ENCODE measurements around the gene KIF19.

The KIF19 gene

DNA sequence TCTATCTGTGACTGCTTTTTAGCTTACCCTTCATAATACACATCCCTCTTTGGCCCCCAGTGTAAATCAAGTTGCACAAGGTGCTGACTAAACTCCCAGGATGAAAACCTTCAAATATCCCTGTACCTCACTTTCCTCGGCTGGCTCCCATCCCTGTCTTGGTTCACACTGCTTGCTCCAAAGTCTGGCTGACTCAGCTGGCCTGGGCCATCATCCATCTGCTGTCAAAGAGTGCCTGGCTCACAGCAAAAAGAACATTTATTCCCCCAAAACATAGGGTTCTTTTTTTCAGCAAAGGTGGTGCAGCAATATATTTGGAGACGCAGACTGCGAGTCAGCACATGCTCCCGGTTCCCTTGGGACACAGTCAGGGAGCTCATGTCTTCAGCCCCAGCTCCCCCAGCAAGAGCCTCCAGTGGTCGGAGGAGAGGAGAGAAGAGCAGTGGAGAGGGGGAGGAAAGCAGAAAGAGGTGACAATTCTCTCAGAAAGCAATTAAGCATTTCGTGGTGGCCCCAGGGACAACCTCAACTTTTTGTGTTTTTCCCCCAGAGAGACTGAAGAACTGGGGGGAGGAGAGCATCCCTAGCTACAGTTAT, 67.4 kb downstream of the KIF19 start:
- H2BK15ac ChIP-seq (ENCODE audit: low read length) = peak overlapping the region; percentile 15
- H4K8ac ChIP-seq (ENCODE audit: low read depth, low read length) = no peak overlapping the region
- no peak overlapping the region for H3K18ac ChIP-seq (ENCODE audit: low read length)
- no peak overlapping the region for H4K91ac ChIP-seq (ENCODE audit: low read depth, low read length, poor library complexity)
- H2BK120ac ChIP-seq (ENCODE audit: low read depth, low read length) = no peak overlapping the region
- H2AK5ac ChIP-seq (ENCODE audit: low read depth, low read length) = peak overlapping the region; percentile 81
- no peak for DNase-seq (ENCODE audit: low spot score)
- no peaks in the 10 kb centered on the region for H3K4me1 ChIP-seq (ENCODE audit: control insufficient read depth in 2 of 2, insufficient read depth in 1 of 2, low read depth in 1 of 2, low read length in 2 of 2)
- H3K4me3 ChIP-seq (ENCODE audit: low read length in 2 of 2) = no peak overlapping the region
- no peak overlapping the region for H3K4me2 ChIP-seq (ENCODE audit: insufficient read depth, low read length, poor library complexity, severe bottlenecking)
- no peak overlapping the region for H2AFZ ChIP-seq (ENCODE audit: low read length)
- H3K23ac ChIP-seq (ENCODE audit: low read depth, low read length, poor library complexity) = no peak overlapping the region
- H3K36me3 ChIP-seq (replicated peaks in 1 of 2; ENCODE audit: control insufficient read depth in 2 of 2, insufficient read depth in 2 of 2, low read length in 2 of 2) = no peaks in the 10 kb centered on the region
- no CpG with 5 or more reads among the region's 6 CpGs for WGBS, 2 donors (ENCODE audit: extremely low coverage in 2 of 2, insufficient read length in 2 of 2, insufficient replicate concordance in 1 of 2)
- peaks cover 0 to 5% (median 0%) of the 10 kb centered on the region in 3 experiments for H3K27me3 ChIP-seq (ENCODE audit: control insufficient read depth in 3 of 3, insufficient read depth in 3 of 3, low read depth in 1 of 3, low read length in 3 of 3)
- H3K9me3 ChIP-seq (replicated peaks in 1 of 2; ENCODE audit: control insufficient read depth in 2 of 2, insufficient read depth in 1 of 2, low read depth in 1 of 2, low read length in 2 of 2) = peaks cover 0 to 2% of the 10 kb centered on the region in 2 donors
- no peak overlapping the region for H2BK5ac ChIP-seq (ENCODE audit: low read length)
- no peak overlapping the region for H3K9ac ChIP-seq (ENCODE audit: low read depth, low read length, poor library complexity)
- no peaks in the 10 kb centered on the region for H3K79me1 ChIP-seq (ENCODE audit: low read depth, low read length)
- H3K4ac ChIP-seq (ENCODE audit: low read length) = no peak overlapping the region
- no peak overlapping the region for H2BK12ac ChIP-seq (ENCODE audit: low read length)
- no peak overlapping the region for H3K14ac ChIP-seq (ENCODE audit: low read length)
- H3K27ac ChIP-seq (replicated peaks; ENCODE audit: low read length) = no peak overlapping the region

DNA sequence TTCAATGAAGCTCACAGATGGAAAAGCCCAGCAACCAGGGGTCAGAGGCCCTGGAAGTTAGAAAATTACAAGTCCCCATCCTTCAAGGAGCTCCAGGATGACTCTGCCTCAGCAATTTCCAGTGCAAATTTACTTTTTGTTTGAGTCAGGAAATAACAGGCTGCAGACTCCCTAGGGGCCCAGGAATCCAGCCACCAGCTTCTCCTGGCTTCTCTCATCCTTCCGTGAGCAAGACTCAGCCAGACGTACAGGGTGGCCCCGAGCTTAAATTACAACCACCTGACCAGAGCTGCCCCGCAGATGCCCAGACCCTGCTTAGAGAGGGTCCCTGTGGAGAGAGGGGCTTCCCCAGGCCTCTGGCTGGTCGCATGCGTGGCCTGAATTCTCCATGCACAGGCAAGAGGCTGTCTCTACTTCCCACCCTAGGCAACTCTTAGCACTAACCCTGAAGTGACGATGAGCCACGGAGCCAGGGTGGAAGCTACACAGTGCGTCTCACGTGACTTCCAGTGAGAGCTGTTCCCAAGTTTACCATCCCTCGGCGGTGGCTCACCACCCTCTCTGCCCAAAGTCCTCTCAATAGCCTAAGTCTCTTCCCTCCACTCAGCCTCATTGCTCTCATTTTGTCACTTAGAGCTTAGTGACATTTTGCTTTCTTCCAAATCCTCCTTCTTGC, 68.4 kb downstream of the KIF19 start:
- Histone ChIP-seq H2AFZ (ENCODE audit: low read length) (no peak overlapping the region), H2BK5ac (ENCODE audit: low read length) (no peak overlapping the region), H3K27me3 (ENCODE audit: control insufficient read depth in 3 of 3, insufficient read depth in 3 of 3, low read depth in 1 of 3, low read length in 3 of 3) (peaks cover 0 to 5% (median 0%) of the 10 kb centered on the region in 3 experiments), H2BK12ac (ENCODE audit: low read length) (no peak overlapping the region), H3K4ac (ENCODE audit: low read length) (no peak overlapping the region), H3K9ac (ENCODE audit: low read depth, low read length, poor library complexity) (no peak overlapping the region), H3K27ac (replicated peaks; ENCODE audit: low read length) (no peak overlapping the region), H3K4me3 (ENCODE audit: low read length in 2 of 2) (no peak overlapping the region), H3K4me2 (ENCODE audit: insufficient read depth, low read length, poor library complexity, severe bottlenecking) (no peak overlapping the region), H3K4me1 (ENCODE audit: control insufficient read depth in 2 of 2, insufficient read depth in 1 of 2, low read depth in 1 of 2, low read length in 2 of 2) (no peaks in the 10 kb centered on the region), H2BK15ac (ENCODE audit: low read length) (no peak overlapping the region), H3K79me1 (ENCODE audit: low read depth, low read length) (no peaks in the 10 kb centered on the region), H2AK5ac (ENCODE audit: low read depth, low read length) (peak overlapping the region; percentile 68), H4K8ac (ENCODE audit: low read depth, low read length) (no peak overlapping the region), H2BK120ac (ENCODE audit: low read depth, low read length) (no peak overlapping the region), H3K23ac (ENCODE audit: low read depth, low read length, poor library complexity) (no peak overlapping the region), H3K18ac (ENCODE audit: low read length) (no peak overlapping the region), H3K9me3 (replicated peaks in 1 of 2; ENCODE audit: control insufficient read depth in 2 of 2, insufficient read depth in 1 of 2, low read depth in 1 of 2, low read length in 2 of 2) (peaks cover 0 to 2% of the 10 kb centered on the region in 2 donors), H3K14ac (ENCODE audit: low read length) (no peak overlapping the region), H3K36me3 (replicated peaks in 1 of 2; ENCODE audit: control insufficient read depth in 2 of 2, insufficient read depth in 2 of 2, low read length in 2 of 2) (no peaks in the 10 kb centered on the region), H4K91ac (ENCODE audit: low read depth, low read length, poor library complexity) (no peak overlapping the region)
- WGBS, 2 donors (ENCODE audit: extremely low coverage in 2 of 2, insufficient read length in 2 of 2, insufficient replicate concordance in 1 of 2) = no CpG with 5 or more reads among the region's 12 CpGs
- DNase-seq (ENCODE audit: low spot score) = no peak

DNA sequence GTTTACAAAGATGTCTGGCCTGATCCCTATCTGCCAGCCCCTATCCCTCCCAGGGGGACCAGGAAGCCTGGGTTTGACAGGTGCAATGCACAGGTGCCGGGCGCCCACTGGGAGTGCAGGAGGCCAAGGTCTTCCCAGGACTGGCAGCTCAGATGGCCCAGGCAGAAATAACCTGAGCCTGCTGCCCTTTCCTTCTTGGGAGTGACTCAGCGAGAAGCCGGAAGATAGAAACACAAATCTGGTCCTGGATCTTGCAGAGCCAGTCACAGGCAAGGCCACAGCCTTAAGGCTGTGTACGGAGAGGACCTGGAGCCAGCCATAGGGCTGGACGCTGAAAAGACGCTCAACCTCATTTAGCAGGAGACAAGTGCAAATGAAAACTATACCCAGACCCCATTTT, 69.0 kb downstream of the KIF19 start:
- no peak overlapping the region for H2BK12ac ChIP-seq (ENCODE audit: low read length)
- H4K8ac ChIP-seq (ENCODE audit: low read depth, low read length) = no peak overlapping the region
- no peak overlapping the region for H3K23ac ChIP-seq (ENCODE audit: low read depth, low read length, poor library complexity)
- H2BK15ac ChIP-seq (ENCODE audit: low read length) = no peak overlapping the region
- H3K27me3 ChIP-seq (ENCODE audit: control insufficient read depth in 3 of 3, insufficient read depth in 3 of 3, low read depth in 1 of 3, low read length in 3 of 3) = peaks cover 0 to 5% (median 0%) of the 10 kb centered on the region in 3 experiments
- no peak overlapping the region for H3K9ac ChIP-seq (ENCODE audit: low read depth, low read length, poor library complexity)
- H3K14ac ChIP-seq (ENCODE audit: low read length) = no peak overlapping the region
- H3K27ac ChIP-seq (replicated peaks; ENCODE audit: low read length) = no peak overlapping the region
- no CpG with 5 or more reads among the region's 7 CpGs for WGBS, 2 donors (ENCODE audit: extremely low coverage in 2 of 2, insufficient read length in 2 of 2, insufficient replicate concordance in 1 of 2)
- H2AFZ ChIP-seq (ENCODE audit: low read length) = no peak overlapping the region
- no peak overlapping the region for H2BK120ac ChIP-seq (ENCODE audit: low read depth, low read length)
- H3K4me1 ChIP-seq (ENCODE audit: control insufficient read depth in 2 of 2, insufficient read depth in 1 of 2, low read depth in 1 of 2, low read length in 2 of 2) = no peaks in the 10 kb centered on the region
- no peak overlapping the region for H4K91ac ChIP-seq (ENCODE audit: low read depth, low read length, poor library complexity)
- H3K9me3 ChIP-seq (replicated peaks in 1 of 2; ENCODE audit: control insufficient read depth in 2 of 2, insufficient read depth in 1 of 2, low read depth in 1 of 2, low read length in 2 of 2) = peaks cover 0 to 2% of the 10 kb centered on the region in 2 donors
- H3K36me3 ChIP-seq (replicated peaks in 1 of 2; ENCODE audit: control insufficient read depth in 2 of 2, insufficient read depth in 2 of 2, low read length in 2 of 2) = no peaks in the 10 kb centered on the region
- no peak overlapping the region for H2AK5ac ChIP-seq (ENCODE audit: low read depth, low read length)
- H2BK5ac ChIP-seq (ENCODE audit: low read length) = no peak overlapping the region
- no peak overlapping the region for H3K18ac ChIP-seq (ENCODE audit: low read length)
- DNase-seq (ENCODE audit: low spot score) = no peak
- H3K4me3 ChIP-seq (ENCODE audit: low read length in 2 of 2) = no peak overlapping the region
- no peak overlapping the region for H3K4me2 ChIP-seq (ENCODE audit: insufficient read depth, low read length, poor library complexity, severe bottlenecking)
- no peaks in the 10 kb centered on the region for H3K79me1 ChIP-seq (ENCODE audit: low read depth, low read length)
- no peak overlapping the region for H3K4ac ChIP-seq (ENCODE audit: low read length)

DNA sequence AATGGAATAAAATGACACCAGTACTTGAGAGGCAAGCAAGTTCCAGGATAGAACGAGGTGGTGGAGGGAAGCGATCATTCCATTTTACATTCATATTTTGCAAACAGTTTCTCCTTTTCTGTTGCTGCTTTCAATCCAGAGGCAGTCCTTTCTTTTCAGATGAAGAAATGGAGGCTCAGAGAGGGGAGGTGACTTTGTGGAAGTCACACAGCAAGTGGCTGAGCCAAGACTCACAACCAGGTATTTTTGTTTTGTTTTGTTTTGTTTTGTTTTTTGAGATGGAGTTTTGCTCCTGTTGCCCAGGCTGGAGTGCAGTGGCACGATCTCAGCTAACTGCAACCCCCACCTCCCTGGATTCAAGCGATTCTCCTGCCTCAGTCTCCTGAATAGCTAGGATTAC, 70.5 kb downstream of the KIF19 start:
- H2BK5ac ChIP-seq (ENCODE audit: low read length) = no peak overlapping the region
- H3K79me1 ChIP-seq (ENCODE audit: low read depth, low read length) = no peaks in the 10 kb centered on the region
- peaks cover 0 to 5% (median 0%) of the 10 kb centered on the region in 3 experiments for H3K27me3 ChIP-seq (ENCODE audit: control insufficient read depth in 3 of 3, insufficient read depth in 3 of 3, low read depth in 1 of 3, low read length in 3 of 3)
- no peak overlapping the region for H3K27ac ChIP-seq (replicated peaks; ENCODE audit: low read length)
- H3K9ac ChIP-seq (ENCODE audit: low read depth, low read length, poor library complexity) = no peak overlapping the region
- H2AFZ ChIP-seq (ENCODE audit: low read length) = no peak overlapping the region
- H3K23ac ChIP-seq (ENCODE audit: low read depth, low read length, poor library complexity) = no peak overlapping the region
- H4K8ac ChIP-seq (ENCODE audit: low read depth, low read length) = no peak overlapping the region
- peaks cover 0 to 2% of the 10 kb centered on the region in 2 donors for H3K9me3 ChIP-seq (replicated peaks in 1 of 2; ENCODE audit: control insufficient read depth in 2 of 2, insufficient read depth in 1 of 2, low read depth in 1 of 2, low read length in 2 of 2)
- H2BK15ac ChIP-seq (ENCODE audit: low read length) = no peak overlapping the region
- no CpG with 5 or more reads among the region's 4 CpGs for WGBS, 2 donors (ENCODE audit: extremely low coverage in 2 of 2, insufficient read length in 2 of 2, insufficient replicate concordance in 1 of 2)
- no peak for DNase-seq (ENCODE audit: low spot score)
- no peak overlapping the region for H3K4me2 ChIP-seq (ENCODE audit: insufficient read depth, low read length, poor library complexity, severe bottlenecking)
- no peak overlapping the region for H2AK5ac ChIP-seq (ENCODE audit: low read depth, low read length)
- H3K4me3 ChIP-seq (ENCODE audit: low read length in 2 of 2) = no peak overlapping the region
- no peak overlapping the region for H3K4ac ChIP-seq (ENCODE audit: low read length)
- H3K36me3 ChIP-seq (replicated peaks in 1 of 2; ENCODE audit: control insufficient read depth in 2 of 2, insufficient read depth in 2 of 2, low read length in 2 of 2) = no peaks in the 10 kb centered on the region
- H3K18ac ChIP-seq (ENCODE audit: low read length) = no peak overlapping the region
- H4K91ac ChIP-seq (ENCODE audit: low read depth, low read length, poor library complexity) = no peak overlapping the region
- H3K14ac ChIP-seq (ENCODE audit: low read length) = no peak overlapping the region
- no peak overlapping the region for H2BK12ac ChIP-seq (ENCODE audit: low read length)
- no peaks in the 10 kb centered on the region for H3K4me1 ChIP-seq (ENCODE audit: control insufficient read depth in 2 of 2, insufficient read depth in 1 of 2, low read depth in 1 of 2, low read length in 2 of 2)
- no peak overlapping the region for H2BK120ac ChIP-seq (ENCODE audit: low read depth, low read length)
